CD4-positive, alpha-beta T cell treated with Interleukin-4 for 1 hour (primary cell): ENCODE measurements around the gene TSPYL4.

Experiments
- DNase-seq, 2 donors: peaks; one replicate each; pipeline ENCODE4 v3.0.0-alpha.2; 2020 to 2022

TSPYL4 gene

GRCh38 chr6:116221911-116222310, 32.0 kb downstream of the TSPYL4 start:
- DNase-seq = no peak

DNA sequence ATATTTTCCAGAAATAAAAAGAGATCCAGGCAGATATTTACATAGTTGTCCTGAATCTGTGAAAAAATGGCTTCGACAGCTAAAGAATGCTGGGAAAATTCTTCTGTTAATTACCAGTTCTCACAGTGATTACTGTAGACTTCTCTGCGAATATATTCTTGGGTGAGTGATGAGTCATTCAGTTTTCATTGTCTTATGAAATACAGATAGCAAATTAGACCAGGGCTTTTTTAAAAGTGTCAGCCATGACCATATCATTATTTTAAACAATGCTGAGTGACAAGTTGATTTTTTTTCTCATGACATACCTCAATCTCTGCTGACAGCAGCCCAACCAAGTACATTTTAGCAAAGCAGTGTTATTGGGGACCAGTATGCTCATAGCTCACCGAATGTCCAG, 32.8 kb downstream of the TSPYL4 start:
- no peak for DNase-seq

GRCh38 chr6:116218866-116219265, 35.0 kb downstream of the TSPYL4 start:
- DNase-seq = no peak

DNA sequence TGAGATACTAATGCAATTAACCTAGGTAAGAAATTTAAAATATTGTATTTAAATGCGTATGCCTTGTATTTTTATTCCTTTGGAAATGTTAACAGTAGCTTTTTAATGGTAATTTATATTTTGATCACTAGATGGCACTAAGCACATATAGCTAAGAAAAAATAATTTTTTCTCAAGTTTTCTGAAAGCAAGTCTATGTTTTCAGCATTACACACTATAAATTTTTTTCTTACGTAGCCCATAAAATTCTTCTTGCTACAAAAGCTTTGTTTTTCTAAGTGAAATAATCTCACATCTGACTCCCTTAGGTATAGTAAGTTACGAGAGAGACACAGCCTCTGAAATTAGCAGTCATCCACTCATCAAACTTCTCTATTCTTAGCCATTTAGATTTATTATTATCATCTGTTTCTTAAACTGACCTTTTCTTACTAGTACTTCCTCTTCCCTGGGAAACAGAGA, 35.7 kb downstream of the TSPYL4 start:
- peak in 1 of 2 donors; percentile 34 for DNase-seq

DNA sequence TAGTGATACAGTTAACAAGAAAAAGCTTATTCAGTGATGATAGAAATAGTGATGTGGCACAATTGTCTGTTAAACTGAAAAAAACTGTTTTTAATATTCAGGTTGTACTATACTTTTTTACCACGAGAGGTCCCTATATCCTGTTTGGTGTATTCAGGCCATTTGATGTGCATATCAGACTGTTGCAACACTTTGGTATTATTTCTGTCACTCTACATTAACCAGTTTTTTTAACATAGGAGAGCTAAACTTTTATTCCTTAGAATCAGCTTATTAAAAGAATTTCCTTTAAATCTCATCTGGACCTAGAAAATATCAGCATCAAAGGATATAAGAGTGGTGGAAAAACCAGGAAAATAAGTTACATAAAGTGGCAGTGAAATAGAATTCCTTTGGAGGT, 36.8 kb downstream of the TSPYL4 start:
- peak in 1 of 2 donors; percentile 62 for DNase-seq

DNA sequence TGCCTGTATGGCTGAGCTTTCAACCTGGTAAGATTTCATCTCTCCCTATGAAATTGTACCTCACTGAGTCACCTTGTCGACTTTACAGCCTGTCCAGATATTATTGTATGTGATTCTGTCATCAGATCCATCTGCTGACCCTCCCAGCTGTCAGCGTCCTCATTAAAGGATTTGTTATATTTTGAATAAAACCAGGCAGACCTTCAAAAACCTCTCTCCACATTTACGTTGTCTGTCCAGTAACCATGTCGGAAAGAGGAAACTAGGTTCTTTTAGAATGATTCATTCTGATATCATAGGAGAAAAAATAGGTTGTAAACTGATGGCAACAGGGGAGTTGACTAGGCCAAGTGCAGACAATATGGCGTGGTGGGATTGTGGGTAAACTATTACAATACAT, 38.5 kb downstream of the TSPYL4 start:
- no peak for DNase-seq

- no peak for DNase-seq
Measured at GRCh38 chr6:116214681-116215080, 39.2 kb downstream of the TSPYL4 start.

- DNase-seq = no peak
Measured at GRCh38 chr6:116210750-116211425, 43.0 kb downstream of the TSPYL4 start.

DNA sequence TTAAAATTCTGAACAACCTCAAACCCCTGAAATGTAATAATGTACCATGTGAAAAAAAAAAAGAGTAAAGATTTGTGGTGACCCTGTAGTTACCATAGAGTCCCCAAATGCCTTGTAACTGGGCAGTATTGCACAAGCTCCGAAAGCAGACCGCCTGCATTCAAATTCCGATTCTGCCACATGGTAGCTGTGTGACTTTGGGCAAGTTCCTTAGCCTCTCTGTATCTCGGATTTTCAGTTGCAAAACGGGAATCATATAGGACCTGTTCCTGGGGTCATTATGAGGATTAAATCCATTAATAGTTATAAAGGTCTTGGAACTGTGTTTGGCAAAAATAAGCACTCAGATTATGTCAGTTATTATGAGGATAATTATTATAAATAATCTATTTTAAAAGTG, 43.6 kb downstream of the TSPYL4 start:
- DNase-seq = no peak

- DNase-seq = no peak
Measured at GRCh38 chr6:116208056-116208785, 45.7 kb downstream of the TSPYL4 start.

DNA sequence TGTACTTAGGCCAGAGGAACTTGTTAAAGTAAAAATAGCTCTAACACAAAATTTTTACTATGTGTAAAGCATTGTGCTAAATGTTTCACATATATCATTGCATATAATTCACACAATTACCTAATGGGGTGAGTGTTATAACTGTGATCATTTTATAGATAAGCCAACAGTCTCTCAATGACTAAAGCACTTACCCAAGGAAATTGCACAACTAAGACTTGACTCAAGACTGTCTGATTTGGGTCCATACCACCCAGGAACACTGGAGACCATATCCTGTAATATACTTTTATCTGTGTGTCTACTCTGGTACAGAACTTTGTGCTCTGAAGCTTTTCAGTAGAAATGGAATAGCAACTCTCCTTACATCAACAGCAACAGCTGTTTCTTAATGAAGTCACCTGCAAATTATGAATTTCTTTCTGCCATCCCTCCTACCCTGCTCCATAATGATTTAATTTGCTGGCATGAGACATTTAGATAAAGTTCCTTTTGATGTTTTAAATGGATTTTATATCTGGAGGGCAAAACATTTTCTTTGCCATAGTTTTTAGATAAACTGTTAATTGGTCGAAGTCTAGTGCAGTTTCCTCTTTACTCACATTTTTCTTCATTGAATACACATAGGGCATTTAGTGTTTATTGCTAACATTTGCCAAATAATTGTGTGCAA, 47.5 kb downstream of the TSPYL4 start:
- no peak for DNase-seq

GRCh38 chr6:116205281-116205680, 48.6 kb downstream of the TSPYL4 start:
- no peak for DNase-seq

DNA sequence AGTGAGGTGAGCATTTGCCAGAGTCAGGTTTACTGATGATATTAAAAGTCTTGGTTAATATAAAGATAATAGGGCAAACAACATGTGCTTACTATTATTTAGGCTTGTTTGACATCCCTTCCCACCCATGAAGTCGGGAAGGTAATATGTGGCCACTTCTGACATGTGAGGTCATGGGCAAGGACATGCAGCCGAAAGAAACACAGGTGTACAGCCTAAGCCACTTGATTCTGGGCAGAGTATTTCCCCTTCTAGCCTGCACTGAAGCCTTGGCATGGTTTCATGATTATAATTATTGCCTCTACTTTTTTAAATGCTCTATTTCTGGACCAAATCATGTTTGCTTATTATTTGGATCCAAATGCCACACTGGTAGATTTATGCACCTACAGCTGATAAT, 52.3 kb downstream of the TSPYL4 start:
- no peak for DNase-seq

DNA sequence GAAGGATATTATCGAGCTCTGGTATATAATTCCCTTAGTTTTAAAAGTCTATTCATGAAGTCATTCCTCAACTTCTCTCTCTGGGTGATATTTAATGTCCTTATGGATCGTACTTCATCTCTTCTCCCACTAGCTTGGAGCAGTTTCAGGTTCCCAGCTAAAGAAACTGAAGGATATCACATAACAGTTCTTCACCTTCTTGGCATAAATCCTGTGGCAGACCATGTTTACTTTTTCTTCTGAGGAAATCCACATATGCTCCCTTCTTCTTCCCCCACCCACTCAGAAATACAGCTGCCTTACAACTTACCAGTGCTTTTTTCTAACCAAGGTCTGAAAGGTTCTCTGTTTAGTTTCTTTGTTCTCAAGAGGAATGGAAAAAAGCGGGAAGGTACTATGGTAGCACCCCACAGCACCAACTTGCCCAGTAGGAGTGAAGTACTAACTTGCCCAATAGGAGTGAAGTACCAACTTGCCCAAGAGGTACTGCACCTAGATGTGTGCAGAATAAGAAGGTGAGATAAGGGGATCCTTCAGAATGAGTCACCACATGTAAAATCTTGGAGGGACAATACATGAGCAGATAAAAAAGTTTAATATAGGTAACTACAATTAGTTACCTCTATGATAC, 53.1 kb downstream of the TSPYL4 start:
- DNase-seq = no peak
